HG03378 (cell line): ENCODE data around the gene C22orf23.
A peak's percentile ranks its signal among the peaks of the same experiment; 100 is the strongest.

Experiments
- ATAC-seq: cut with Tn5 transposase; IDR thresholded peaks from one replicate; pipeline ENCODE4 v1.9.1; 2021; ENCODE audit warnings: mild to moderate bottlenecking, moderate library complexity; ENCODE audit not compliant: unreplicated experiment

C22orf23 gene

DNA sequence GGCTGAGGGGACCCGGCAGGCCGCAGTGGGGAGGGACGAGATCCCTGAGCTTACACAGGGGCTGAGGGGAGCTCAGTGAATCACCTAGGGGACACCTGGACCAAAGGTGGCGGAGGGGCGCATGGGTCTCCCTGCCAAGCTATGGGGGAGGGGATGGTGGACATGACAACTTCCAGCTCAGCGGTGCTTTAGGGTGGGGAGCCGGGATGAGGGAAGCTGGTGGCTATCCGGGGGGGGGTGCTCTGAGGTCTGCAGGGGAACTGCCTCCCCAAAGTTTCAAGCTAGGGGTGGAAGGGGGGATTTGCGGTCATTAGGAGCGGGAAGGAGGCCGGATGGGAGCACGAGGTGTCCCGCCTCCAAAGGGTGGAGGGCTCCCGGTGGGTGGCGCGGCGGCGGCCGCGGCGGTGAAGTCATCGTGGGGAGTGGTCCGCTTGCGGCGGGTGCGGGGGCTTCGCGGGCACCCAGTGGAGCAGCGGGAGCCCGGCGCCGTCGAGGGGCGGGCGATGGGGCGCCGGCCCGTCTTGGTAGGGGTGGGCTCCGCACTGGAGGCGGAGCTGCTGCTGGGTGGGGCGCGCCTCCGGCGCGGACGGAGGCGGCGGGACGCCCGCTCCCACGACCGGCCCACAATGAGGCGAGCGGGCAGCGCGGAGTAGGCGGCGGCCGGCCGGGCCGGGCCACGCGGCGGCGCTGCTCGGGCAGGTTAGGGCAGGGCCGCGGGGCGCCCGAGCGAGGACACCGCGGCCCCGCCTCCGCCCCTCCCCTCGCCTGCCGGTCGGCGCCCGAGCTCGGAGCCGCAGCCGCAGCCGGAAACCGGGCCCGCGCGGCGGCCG is 47.7 kb downstream of the C22orf23 start, which contains the start of gene MICALL1:
Gene MICALL1 (plus strand): TSS at position 764 of the 830 bp plus-strand sequence. CDS start 126 bp downstream, outside the sequence.
- ATAC-seq: no peak

DNA sequence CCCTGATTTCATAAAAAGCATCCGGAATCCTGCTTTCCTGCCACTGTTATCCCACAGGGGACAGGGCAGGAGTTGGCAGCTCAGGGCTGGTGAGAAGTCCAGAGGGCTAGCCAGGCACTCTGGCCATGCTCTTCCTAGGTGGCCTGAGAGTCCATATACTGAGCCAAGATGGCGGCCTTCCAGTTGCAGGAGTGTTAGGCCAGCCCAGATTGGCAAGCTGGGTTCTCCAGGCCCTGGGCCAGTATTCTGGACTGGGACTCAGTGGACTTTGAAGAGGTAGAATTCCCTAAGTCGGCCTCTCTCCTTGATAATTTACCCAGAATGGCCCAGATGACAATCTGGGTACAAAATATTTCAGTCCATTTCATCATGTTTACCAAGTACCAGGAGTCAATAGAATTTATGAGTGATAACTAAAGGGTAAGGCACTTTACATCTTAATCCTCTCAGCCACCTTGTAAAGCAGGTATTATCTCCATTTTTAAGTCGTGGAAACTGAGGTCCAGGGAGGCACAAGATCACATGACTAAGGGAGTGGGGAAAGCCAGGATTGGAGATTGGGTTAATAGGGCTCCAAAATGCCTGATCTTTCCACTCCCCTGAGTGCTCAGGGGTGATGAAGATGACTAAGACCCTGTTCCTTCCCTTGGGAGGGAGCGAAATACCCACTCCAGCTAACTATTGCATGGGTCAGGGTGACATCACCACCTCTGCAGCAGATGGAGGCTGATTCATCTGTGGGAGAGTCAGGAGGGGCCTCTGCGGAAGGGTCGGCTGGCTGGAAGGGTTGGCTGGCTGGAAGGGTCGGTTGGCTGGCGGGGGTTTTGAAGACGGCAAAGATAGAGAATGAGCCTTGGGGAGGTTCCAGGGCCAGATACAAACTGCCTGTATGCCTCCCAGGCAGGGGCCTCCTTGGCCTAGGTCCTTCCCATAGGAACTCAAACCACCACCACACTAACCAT is 48.5 kb downstream of the C22orf23 start:
- no peak for ATAC-seq

DNA sequence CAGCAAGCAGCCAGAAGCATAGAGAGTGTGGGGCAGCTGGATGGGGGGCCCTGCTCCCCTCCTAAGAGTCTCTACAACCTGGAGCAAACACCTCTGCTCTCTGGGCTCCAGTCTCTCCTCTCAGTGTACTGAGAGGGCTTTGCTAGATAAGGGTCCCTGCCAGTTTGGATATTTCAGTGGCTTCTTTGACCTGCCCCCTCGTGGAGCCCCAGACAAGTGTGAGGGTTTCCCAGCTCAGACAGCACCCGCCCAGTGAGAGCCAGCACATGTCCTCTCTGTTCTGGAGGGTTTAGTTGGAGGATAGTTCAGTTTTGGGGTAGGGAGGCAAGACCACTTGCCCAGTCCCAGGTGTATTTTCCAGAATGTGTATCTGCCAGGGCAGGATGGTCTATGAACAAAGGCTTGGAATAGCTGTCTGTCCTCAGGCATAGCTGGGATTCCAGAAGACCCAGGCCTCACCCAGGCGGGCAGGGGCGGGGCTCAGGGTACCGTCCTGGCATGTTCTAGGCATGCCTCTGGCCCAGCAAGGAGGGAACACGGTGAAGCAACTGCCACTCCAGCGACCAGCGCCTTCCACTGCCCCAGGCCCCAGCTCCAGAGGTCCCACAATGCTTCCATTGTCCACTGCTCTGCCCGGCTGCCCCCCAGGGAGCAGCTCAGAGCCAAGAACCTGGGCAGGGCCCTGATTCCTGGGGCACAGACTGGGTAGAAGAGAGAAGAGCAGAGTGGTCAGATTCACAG is 54.8 kb downstream of the C22orf23 start:
- ATAC-seq: no peak

DNA sequence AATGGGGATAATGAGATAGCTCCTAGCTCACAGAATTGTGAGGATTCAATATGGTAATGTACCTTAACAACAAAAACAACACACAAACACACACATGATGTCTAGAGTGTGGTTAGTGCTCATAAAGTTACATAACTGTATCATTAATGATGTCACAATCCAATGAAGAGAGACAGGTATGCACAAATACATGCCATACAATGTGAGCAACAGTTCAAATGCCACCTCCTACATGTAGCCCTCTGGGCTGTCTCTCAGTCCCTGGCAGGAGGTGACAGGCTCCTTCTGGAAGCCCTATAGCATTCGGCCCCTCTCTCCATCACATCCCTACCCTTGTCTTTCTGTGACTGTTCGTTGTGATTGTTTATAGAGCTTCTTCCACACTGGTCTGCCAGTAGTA is 55.6 kb downstream of the C22orf23 start:
- ATAC-seq: no peak

DNA sequence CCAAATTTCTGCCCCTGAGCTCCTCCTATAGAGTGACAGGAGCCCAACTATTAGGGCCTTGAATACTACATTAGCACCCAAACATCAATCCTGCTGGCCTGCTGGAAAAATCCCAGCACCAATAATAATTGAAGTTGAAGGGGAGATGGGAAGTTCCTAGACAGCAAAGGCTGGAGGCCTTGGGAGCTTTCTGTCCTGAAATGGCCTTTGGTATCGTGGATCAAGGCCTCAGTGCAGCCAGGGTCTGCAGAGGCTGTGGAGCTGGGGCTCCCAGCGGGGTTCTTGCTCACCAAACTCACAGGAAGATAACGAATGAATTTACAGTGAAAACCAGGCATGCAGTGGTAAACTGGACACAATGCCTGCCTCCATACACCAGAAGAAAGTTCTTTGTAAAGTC is 56.5 kb downstream of the C22orf23 start:
- ATAC-seq: no peak

DNA sequence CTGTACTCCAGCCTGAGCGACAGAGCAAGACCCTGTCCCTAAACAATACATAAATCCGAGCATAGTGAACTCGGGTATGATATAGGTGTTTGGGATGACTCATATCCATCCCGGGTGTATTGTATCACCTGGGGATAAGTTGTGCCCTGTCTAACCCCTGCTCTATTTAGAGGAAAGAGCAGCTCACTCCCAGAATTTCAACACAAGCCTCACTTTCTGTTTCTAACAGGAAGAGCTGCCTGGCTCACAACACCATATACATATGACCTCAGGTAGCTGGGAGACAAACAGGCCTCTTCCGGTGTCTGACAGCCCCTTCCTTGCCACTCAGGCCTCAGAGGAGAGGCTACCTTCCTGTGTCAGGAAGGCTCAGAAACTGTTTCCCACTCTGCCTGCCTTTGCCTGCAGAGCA is 57.2 kb downstream of the C22orf23 start:
- peak; percentile 58 for ATAC-seq

DNA sequence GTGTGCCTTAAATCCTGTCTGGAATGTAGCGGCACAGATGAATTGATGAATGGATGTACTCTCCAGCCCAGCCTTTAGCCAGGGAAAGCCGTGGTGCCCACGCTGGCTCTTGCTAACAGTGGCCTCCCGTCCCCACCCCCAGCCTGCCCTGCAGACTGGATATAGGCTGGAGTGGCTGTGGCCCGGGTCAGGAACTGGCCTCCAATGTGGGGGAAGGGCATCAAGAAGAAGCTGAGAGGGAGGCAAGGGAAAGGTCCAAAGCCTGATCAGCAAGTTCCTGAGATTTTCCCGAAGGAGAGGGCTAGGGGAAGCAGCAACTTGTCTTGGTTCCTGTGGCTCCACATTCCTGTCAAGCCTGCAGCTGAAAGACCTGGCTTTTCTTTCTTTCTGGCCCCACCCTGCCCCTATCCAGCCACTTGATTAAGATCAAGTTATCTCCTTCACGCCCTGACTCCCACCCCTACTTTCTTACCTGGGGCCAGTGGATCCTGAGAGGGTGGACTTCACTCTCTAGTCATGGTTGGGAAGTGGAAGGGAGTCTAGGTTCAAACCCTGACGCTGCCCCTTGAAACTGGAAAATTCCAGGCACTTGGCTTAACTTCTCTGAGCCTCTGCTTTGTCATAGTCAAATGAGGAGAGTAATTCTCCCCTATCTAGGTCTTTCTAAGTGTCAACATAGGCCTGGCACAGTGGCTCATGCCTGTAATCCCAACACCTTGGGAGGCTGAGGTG is 58.3 kb downstream of the C22orf23 start:
- ATAC-seq: no peak

DNA sequence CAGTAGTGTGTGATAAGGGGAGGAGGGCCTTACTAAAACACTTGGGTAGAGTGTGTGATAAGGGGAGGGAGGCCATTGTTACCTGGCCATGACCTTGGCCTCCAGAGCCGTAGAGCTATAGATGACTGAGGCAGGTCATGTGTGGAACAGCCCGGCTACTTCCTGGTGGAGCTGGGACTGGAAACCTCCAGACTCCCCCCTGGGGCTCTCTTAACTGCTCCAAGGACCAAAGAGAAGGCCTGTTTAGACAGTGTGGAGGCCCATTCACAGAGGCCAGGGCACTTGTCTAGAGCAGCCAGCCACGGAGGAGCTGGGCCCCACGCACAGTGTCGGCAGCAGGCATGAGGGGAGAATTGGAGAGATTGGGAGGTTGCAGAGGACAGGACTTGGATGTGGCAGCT is 59.8 kb downstream of the C22orf23 start:
- no peak for ATAC-seq
